G401.6 (cell line): ENCODE measurements around the gene MRPL10.
A peak's percentile ranks its signal among the peaks of the same experiment; 100 is the strongest.

Experiments used
- FAIRE-seq: peaks from 2 replicates; lab custom pipeline; 2012; peaks lifted over from hg19 to GRCh38; lab: Jason Lieb, UNC

MRPL10 gene

GRCh38 chr17:47857551-47858455 is 26.5 kb upstream of the MRPL10 start:
- FAIRE-seq = no peak

- no peak for FAIRE-seq
Observed at GRCh38 chr17:47856830-47857229, 25.5 kb upstream of the MRPL10 start.

GRCh38 chr17:47855737-47856136 is 24.4 kb upstream of the MRPL10 start:
- FAIRE-seq = no peak

GRCh38 chr17:47853616-47854015 is 22.3 kb upstream of the MRPL10 start:
- no peak for FAIRE-seq

- FAIRE-seq = no peak
Observed at GRCh38 chr17:47852113-47852949, 21.0 kb upstream of the MRPL10 start.

- FAIRE-seq = no peak
Observed at GRCh38 chr17:47851764-47852112, 20.4 kb upstream of the MRPL10 start.

- FAIRE-seq = no peak
Observed at GRCh38 chr17:47850692-47851573, 19.6 kb upstream of the MRPL10 start, which contains the start of gene SP6. TSS of gene SP6 (minus strand) at chr17:47851163. CDS start at chr17:47848429, 2,734 bp downstream.

GRCh38 chr17:47850373-47850691 is 19.0 kb upstream of the MRPL10 start:
- no peak for FAIRE-seq

GRCh38 chr17:47848198-47848513 is 16.8 kb upstream of the MRPL10 start:
- no peak for FAIRE-seq

- no peak for FAIRE-seq
Observed at GRCh38 chr17:47847341-47848197, 16.2 kb upstream of the MRPL10 start.

GRCh38 chr17:47846716-47847340 is 15.5 kb upstream of the MRPL10 start:
- FAIRE-seq = no peak

- FAIRE-seq = no peak
Observed at GRCh38 chr17:47845716-47846075, 14.4 kb upstream of the MRPL10 start.

GRCh38 chr17:47844814-47845715 is 13.7 kb upstream of the MRPL10 start:
- FAIRE-seq = peak; percentile 39

GRCh38 chr17:47844227-47844626 is 12.9 kb upstream of the MRPL10 start:
- no peak for FAIRE-seq

GRCh38 chr17:47843391-47843730 is 12.0 kb upstream of the MRPL10 start:
- no peak for FAIRE-seq

GRCh38 chr17:47841488-47842291 is 10.3 kb upstream of the MRPL10 start:
- FAIRE-seq = no peak

- FAIRE-seq = peak; percentile 91
Observed at GRCh38 chr17:47840742-47841487, 9.6 kb upstream of the MRPL10 start, which contains the start of gene SCRN2. TSS of gene SCRN2 (minus strand) at chr17:47841273. CDS start at chr17:47840843, 430 bp downstream.

GRCh38 chr17:47840001-47840741 is 8.8 kb upstream of the MRPL10 start:
- FAIRE-seq = no peak
